GM21619 (cell line): Measurements from ENCODE around the gene KDM7A.

ENCODE experiments used
- ATAC-seq: cut with Tn5 transposase; IDR thresholded peaks from one replicate; pipeline ENCODE4 v1.9.1; 2021; ENCODE audit not compliant: unreplicated experiment

The KDM7A gene

GRCh38 chr7:140057143-140057535 lies 119.6 kb downstream of the KDM7A start:
- ATAC-seq, result no peak

- no peak for ATAC-seq
These were observed 120.2 kb downstream of the KDM7A start for GRCh38 chr7:140056431-140057142.

- no peak for ATAC-seq
These were observed 121.0 kb downstream of the KDM7A start for GRCh38 chr7:140055833-140056232.

GRCh38 chr7:140054751-140055150 lies 122.0 kb downstream of the KDM7A start:
- ATAC-seq, result no peak

- ATAC-seq, result peak; percentile 91
These were observed 122.8 kb downstream of the KDM7A start for GRCh38 chr7:140053812-140054539.

GRCh38 chr7:140051820-140052219 lies 125.0 kb downstream of the KDM7A start:
- no peak for ATAC-seq

GRCh38 chr7:140050100-140050499 lies 126.7 kb downstream of the KDM7A start:
- no peak for ATAC-seq

- ATAC-seq, result no peak
These were observed 127.3 kb downstream of the KDM7A start for GRCh38 chr7:140049339-140050024.

GRCh38 chr7:140048989-140049338 lies 127.8 kb downstream of the KDM7A start:
- no peak for ATAC-seq

GRCh38 chr7:140048138-140048537 lies 128.6 kb downstream of the KDM7A start:
- no peak for ATAC-seq

GRCh38 chr7:140047197-140047596 lies 129.6 kb downstream of the KDM7A start:
- ATAC-seq, result no peak

- no peak for ATAC-seq
These were observed 131.1 kb downstream of the KDM7A start for GRCh38 chr7:140045697-140046096.

- no peak for ATAC-seq
These were observed 132.5 kb downstream of the KDM7A start for GRCh38 chr7:140044251-140044650.

GRCh38 chr7:140042386-140042670 lies 134.5 kb downstream of the KDM7A start:
- no peak for ATAC-seq

- ATAC-seq, result no peak
These were observed 135.0 kb downstream of the KDM7A start for GRCh38 chr7:140041659-140042385.

GRCh38 chr7:140039896-140040295 lies 136.9 kb downstream of the KDM7A start:
- ATAC-seq, result no peak

- no peak for ATAC-seq
These were observed 137.7 kb downstream of the KDM7A start for GRCh38 chr7:140039066-140039465.

GRCh38 chr7:140036224-140036962 lies 140.4 kb downstream of the KDM7A start:
- peak; percentile 69 for ATAC-seq

GRCh38 chr7:140035400-140036223 lies 141.2 kb downstream of the KDM7A start:
- no peak for ATAC-seq
